ENCODE results near the gene LNX2.
"Not testable (repeated sequence)": the region's sequence is repeated elsewhere in the genome, so short reads cannot be mapped to it uniquely, and the experiment has no call there.

The LNX2 gene

DNA sequence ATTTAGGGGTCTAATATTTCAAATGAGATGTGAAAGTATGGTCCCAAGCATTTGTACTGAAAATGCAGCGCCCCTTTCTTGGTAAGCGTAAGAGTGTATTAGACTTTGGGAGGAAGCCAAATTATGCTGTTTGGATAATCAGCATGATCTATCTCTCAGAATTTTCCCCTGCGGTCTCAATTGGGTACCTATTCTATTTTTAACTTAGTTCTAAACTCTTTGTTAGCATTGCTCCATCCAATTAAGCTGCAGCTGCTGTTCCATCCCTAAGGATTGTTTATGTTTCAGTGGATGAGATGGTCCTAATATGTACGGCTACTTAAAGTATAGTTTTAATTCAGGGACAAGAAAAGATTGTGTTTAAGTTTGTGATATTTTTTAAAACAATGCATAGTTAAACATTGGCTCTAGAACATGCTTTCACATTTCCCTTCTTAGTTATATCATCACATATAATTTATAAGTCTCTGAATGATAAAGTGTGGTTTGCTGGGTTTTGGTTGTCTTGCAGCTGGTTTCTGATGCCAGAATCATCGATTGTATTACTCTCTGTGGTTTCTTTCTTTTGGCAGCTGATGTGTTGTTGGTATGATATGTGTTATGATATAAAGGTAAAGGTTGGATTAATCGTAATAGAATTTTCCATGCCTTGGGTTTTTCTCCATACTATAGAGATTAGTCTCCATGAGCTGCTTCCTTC is 16.4 kb upstream of the LNX2 start:
- no peak for DNase-seq (ENCODE audit: low read depth)

DNA sequence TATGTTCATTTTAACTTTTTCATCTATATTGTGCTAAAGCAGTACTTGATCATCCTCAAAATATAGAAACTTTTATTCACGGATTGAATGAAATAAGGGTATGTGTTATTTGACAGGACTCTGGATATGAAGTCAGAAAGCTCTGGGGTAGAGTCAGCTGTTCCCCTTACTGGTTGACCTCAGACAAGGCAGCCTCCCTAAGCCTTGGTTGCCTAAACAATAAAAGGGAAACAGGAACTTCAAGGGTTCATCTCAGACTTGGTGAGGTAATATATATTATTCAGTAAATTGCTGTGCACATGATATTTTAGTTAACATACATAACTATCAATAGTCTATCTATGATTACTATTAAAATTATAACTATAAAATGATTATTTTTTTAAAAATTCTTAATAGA is 14.9 kb upstream of the LNX2 start:
- DNase-seq (ENCODE audit: low read depth): no peak

DNA sequence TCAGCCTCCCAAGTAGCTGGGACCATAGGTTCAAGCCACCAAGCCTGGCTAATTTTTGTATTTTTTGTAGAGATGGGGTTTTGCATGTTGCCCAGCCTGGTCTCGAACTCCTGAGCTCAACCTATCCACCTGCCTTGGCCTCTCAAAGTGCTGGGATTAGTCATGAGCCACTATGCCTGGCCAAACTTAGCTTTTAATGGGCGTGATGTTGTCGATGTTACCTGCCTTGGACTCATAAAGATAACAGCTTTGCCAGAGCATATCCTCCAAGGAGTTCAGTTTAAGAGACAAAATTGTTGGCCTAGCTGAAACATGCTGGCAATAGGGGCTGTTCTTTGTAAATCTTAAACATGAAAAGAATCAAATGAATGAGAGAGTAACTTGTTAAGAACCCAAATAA is 14.5 kb upstream of the LNX2 start:
- DNase-seq (ENCODE audit: low read depth): no peak

DNA sequence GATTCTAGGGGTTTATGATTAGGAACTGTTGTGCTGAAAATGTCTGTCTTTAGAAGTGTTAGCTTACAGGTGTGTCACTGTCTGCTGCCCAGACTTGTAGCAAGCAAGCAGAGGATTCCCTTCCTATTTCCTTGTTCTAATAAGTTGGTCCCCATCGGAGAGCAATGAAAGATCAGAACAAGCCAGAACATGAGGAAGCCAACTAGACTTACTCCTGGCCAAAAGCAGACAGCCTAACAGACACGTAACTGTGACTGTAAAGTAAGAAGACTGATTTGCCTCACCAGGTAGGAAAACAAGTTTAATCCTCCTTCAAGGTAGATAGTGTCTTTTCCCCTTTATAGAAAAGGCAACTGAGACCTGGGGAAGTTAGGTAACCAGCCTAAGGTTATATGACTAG is 13.9 kb upstream of the LNX2 start:
- DNase-seq (ENCODE audit: low read depth): no peak

DNA sequence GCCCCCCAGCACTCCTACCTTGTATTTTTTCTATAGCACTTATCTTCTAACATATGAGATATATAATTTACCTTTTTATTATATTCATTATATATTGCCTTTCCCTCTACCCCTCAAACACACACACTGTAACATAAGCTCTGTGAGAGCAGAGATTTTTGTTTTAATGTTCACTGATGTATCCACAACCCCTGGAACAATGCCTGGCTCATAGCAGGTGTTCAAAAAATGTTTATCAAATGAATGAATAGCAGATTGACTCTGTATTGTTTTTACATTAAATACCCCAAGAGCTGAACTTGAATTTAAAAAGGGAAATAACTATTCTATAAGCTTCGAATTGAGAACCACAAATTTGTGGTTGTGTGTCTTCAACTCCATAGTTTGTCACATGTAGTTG is 12.3 kb upstream of the LNX2 start:
- no peak for DNase-seq (ENCODE audit: low read depth)

DNA sequence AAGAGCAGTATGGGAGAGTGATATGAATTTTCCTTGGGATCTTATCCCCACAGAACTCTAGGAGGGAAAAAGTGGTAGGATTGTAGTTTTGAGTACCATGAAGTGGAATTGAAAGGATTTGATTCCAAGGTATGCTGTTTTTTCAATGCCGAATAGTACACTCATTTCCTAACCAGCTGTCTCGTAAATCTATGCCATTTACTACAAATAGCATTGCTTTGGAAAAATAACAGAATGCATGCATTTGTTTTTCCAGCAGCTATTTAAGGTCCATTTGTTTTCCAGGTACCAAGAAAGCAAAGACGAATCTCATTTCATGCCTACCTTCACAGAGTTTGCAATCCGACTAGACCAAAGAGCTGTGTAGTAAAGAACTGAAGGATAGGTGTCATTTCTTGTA is 11.9 kb upstream of the LNX2 start:
- no peak for DNase-seq (ENCODE audit: low read depth)

DNA sequence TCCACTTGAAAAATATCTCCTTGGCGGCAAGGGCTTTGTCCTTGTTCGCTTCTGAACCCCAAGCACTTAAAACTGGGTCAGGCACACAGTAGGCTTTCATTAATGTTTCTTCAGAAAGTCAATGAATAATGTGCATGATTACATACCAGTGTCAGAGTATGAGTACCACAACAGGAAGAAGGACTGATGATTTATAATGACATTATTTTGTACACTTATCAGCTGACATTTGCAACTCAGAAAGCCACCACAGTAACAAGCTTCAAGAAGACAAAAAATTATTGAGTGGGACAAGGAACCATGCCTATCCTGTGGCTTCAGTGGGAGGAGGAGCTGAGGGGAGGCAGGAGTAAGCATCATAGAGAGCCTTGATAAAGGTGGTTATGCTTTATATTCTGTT is 11.3 kb upstream of the LNX2 start:
- DNase-seq (ENCODE audit: low read depth): no peak

DNA sequence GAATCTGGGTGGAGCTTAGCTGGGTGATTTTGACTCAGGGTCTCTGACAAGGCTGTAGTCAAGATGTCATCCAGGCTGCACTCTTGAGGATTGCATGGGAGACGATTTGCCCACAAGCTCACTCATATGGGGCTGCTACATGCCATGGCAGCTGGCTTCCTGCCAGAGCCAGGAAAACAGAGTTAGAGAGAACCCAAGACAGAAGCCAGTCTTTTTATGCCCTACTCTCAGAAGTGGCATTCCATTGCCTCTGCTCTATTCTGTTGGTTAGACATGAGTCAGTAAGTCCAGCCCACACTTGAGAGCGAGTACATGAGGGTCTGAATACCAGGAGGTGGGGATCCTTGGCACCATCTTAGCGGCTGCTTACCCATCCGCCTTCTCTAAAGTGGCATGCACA is 10.8 kb upstream of the LNX2 start:
- no peak for DNase-seq (ENCODE audit: low read depth)

DNA sequence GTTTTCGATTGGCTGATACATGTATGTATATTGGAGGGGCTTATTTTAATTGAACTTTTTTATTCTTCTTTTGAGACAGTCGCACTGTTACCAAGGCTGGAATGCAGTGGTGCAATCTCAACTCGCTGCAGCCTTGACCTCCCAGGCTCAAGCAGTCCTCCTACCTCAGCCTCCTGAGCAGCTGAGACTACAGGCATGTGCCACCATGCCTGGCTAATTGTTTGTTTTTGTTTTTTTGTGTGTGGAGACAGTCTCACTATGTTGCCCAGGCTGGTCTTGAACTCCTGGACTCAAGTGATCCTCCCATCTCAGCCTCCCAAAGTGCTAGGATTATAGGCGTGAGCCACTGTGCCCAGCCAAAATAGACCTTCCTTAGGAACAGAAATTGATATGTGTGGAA is 8.4 kb upstream of the LNX2 start:
- not testable (repeated sequence) for DNase-seq (ENCODE audit: low read depth)

DNA sequence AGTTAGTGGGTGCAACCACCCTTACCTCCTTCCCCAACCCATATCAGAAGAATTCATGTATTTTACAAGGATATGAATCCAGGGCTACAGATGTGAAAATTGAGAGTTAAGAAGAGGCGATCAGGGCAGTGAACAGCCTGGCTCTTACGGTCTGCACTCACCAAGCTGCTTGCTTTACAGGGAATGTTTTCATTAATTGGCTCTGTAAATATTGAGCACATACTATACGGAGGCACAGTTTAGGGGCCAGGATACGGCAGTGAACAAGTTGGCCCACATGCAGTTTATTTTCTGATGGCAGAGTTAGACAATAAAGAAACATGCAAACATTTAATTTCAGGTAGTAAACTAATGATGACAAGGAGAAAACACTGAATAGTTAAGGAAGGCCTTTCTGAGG is 7.8 kb upstream of the LNX2 start:
- DNase-seq (ENCODE audit: low read depth): no peak

DNA sequence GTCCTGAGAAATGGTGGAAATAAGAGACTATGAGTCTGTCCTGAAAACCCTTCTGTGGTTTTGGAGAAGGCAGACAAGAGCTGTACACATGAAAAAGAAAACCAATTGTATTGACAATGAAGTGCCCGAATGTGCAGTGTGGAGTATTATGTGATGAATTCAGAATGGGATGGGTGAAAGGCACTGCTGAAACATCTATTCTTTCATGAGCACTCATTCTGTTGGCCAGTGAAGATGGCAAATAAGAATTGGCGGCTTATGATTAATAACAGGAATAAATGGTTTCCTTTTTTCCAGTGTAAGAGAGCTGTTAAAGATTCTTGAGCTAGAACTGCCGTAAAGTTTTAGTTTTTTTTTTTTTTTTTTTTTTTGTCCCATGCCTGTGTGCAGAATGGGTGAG is 7.1 kb upstream of the LNX2 start:
- DNase-seq (ENCODE audit: low read depth): no peak

DNA sequence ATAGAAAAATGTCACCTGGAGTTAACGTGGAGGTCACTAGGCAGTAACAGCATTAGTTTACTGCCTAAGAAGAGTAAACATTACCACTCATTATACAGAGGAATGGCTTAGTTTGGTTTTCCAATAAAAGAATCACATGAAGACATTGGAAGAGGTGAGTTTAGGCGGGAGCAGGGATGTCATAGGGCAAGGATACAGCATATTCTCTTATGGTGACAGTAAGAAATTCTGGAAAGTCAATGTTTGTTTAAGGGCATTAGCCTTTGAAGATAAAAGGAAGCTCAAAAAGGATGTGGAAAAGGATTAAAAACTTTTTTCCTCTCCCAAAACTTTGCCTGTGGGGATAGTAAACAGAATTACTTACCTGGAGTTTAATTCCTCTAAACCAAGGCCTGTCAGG is 5.5 kb upstream of the LNX2 start:
- no peak for DNase-seq (ENCODE audit: low read depth)

DNA sequence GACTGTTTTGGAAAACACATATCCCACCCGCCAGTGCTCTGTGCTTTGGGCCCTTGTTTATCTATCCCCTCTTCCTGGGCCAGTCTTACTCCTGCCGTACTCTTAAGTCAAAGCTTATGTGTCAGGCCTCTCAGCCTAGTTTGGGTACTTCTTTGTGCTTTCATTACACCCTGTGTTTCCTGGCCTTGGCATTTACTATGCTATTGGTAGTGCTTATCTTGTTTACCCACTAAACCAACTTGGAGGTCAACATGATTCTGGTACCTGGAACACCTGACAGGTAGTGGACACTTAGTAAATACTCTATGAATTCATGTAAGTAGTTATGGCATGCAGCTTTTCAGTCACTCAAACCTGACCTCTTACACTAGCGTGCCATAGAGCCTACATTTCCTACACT is 3.7 kb upstream of the LNX2 start:
- no peak for DNase-seq (ENCODE audit: low read depth)

DNA sequence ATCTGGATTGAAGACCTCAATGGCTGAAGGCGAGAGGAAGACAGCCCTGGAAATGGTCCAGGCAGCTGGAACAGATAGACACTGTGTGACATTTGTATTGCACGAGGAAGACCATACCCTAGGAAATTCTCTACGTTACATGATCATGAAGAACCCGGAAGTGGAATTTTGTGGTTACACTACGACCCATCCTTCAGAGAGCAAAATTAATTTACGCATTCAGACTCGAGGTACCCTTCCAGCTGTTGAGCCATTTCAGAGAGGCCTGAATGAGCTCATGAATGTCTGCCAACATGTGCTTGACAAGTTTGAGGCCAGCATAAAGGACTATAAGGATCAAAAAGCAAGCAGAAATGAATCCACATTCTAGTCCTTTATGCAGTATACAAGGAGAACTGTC is 2.6 kb upstream of the LNX2 start:
- DNase-seq (ENCODE audit: low read depth): no peak

DNA sequence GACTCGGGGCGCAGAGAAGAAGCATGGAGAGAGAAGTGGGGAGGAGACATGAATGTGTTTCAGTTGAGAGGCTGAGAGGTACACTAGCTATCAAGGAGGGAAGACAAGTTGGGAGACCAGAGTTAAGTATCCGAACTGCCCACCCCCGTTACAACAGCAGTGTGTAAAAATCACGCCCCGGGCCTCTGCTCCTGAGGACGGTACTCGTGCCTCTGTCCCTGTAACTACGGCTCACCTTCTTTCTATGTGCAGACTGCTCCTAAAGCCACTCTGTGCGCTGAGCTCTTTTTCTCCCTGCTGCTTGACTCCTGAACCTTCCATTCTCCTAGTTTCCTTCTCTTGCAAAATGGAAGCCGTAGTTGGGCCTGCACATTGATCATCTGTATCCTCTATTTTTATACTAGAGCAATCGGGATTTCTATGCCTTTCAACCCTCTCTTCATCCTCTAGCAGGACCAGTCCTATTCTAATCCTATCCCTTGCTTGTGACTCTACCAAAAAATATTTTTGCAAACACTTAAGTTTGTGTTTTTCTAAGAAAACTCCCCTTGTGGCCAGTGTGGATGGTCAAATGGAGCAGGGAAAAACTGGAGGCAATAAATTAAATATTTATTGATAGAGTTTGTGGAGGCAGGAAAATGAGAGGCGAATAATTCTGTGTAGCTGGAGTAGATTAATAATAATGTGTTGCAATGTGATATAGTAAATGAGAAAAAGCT is 1.9 kb upstream of the LNX2 start:
- no peak for DNase-seq (ENCODE audit: low read depth)

DNA sequence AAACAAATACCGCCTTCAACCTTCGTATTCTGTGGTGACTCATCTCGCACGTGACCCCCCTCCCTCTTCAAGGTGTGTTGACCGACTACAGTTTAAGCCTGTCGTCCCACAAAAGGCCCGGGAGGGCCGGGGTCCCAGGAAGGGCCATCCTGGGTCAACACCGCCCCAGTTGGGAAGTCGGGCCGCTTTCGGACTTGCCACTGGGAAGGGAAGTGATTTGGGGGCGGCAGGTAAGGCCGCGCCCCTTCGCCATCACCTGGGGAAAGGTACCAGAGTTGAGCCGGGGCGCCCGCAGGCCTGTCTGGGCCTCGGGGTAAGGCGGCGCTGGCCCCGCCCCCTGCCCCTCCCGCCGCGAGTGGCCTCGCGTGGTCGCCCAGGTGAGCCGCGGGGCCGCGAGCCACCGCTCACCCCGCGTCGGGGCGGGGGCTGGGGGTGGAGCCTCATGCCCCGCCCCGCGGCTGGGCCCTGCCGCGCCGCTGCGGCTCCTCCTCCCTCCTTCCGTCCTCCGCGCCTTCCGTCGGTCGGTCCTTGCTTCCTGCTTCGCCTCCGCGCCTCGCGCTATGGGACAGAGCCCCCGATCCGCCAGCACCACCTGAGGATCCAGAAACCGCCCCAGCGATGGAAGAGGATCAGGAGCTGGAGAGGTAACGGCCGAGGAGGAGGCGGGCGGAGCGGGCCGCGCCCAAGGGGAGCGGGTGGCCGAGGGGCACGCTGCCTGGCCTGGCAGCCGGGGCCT is 1.2 kb upstream of the LNX2 start, which contains the start of gene POLR1D:
POLR1D (plus strand) TSS at position 527 of the 736 bp plus-strand sequence; CDS start at position 619, 92 bp downstream.
- DNase-seq (ENCODE audit: low read depth): no peak

DNA sequence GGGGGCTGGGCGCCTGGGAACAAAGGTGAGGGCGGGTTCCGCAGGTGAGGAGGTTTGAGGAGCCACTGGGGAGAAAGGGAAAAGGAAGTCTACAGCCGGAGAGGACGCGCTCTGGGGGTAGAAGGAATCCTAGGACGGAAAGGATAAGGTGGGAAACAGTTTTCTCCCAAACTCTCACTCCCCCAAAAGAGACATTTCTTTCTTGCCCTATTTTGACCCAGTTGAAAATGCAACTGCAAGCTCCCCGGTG is 712 bp upstream of the LNX2 start:
- no peak for DNase-seq (ENCODE audit: low read depth)

DNA sequence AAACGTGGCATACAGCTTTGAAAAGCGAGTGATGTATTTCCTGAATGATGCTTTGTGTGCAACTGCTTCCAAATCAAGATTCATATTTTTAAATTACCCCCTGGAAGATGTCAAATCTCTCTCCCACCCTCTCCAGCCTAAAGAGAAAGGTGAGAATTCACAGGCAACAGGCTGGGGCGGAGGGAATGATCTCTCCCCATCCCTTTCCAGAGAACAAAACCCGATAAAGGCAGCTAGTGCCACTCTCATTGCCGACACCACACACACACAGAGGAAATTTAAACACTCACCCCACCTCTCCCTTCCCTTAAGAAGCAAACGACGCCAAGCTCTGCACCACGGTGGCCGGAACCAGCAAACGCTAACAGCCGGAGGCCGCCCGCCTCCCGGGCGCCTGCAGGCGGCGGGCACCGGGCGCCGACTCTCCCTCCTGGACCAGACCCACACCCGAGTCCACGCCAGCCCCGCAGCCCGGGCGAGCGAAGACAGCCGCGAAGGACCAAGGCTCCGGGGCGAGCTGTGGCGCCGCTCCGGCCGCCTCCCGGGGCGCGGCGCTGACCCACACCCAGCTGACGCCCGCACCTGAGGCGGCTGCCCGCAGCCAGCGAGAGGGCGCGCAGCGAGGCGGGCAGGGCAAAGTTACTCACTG is 477 bp downstream of the LNX2 start:
- DNase-seq (ENCODE audit: low read depth): no peak

DNA sequence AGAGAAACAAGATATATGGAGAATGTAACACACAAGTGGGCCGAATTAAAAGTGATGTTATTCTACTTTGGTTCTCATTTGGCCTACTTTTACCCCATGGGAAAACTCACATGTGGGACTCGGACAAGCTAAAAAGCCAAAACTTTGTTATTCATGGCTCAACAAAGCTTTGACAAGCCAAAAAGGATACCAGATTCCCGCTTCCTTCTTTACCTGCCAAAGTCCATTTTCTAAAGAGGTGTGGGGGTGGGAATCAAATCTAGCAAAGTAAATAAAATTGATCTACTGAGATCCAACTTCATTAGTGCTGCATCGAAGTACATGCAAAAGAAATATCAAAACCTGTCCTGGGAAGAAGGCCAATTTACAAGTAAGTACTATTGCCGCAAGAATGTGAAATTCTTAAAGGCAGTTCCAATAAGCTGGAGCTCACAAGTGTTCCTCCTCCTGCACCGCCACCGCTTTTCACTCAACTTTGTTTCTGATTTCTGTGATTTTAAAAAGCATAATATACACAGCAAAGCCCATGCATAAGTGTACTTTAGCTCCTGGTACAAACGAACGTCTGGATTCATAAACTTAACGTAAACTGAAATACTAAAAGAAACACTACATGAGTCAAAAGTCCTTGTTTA is 1.1 kb downstream of the LNX2 start:
- no peak for DNase-seq (ENCODE audit: low read depth)

DNA sequence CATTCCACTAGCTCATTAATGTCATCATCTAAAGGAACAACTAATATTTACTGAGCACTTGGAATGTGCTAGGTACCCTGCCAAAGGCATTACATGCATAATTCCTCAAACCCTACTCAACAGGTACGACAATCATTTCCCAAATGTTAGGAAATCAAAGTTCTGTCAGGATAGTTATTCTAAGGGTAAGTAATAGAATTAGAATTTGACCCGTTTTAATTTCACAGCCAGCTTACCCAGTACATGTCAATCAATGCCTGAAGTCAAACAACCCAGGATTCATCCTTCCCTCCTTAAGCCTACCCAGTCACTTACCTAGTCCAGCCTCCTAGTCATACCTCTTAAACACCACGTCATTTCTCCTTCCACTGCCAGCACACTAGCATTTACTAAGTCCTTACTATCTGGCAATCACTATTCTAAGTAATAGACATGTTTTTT is 2.4 kb downstream of the LNX2 start:
- DNase-seq (ENCODE audit: low read depth): no peak

DNA sequence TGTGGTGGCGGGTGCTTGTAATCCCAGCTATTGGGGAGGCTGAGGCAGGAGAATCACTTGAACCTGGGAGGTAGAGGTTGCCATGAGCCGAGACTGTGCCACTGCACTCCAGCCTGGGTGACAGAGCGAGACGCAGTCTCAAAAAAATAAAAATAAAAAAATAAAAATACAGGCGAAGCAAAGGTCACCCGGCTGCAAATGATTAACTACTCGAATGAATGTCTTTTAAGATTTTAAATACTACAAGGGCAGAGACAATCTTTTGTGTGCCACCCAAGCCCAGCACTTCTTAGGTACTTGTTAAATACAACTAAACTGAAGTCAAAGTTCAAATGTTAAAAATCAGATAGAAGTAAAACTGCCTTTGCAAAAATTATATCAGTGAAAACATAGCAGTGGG is 6.7 kb downstream of the LNX2 start:
- DNase-seq (ENCODE audit: low read depth): no peak

DNA sequence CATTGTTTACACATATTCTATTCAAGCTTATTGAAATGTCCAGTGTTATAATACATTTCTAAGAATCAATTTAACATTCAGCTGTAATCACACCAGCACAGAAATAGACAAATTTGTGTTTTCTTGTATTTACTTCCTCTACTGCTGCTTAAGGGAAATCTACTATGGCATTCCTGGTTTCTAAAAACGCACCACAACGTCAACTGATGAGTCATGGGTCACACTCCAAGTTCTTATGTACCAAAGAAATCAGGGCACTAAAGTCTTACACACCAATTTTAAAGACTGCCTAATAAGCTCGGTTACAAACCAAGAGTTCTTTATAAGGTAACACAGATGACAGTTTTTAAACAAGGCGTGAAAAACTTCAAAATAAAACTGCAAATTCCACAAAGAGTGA is 13.2 kb downstream of the LNX2 start:
- DNase-seq (ENCODE audit: low read depth): no peak
